Measurements from ENCODE around the gene SDS.

DNA sequence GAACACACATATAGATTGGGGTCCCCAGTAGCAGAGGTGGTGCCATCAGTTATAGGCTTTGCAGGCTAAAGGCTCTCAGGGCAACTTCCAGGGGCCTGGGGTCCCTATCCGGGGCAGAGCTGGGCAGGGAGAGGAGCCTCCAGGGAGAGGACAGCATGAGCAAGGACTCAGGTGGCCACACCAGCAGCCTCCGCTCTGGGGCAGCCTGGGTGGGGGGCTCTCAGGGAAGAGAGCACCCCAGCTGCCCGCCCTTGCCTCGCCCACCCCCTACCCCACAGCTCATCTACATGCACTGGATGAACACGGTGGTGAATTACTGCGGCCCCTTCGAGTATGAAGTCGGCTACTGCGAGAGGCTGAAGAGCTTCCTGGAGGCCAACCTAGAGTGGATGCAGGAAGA lies 31.3 kb downstream of the SDS start:
- TF ChIP-seq, protein P1, sequence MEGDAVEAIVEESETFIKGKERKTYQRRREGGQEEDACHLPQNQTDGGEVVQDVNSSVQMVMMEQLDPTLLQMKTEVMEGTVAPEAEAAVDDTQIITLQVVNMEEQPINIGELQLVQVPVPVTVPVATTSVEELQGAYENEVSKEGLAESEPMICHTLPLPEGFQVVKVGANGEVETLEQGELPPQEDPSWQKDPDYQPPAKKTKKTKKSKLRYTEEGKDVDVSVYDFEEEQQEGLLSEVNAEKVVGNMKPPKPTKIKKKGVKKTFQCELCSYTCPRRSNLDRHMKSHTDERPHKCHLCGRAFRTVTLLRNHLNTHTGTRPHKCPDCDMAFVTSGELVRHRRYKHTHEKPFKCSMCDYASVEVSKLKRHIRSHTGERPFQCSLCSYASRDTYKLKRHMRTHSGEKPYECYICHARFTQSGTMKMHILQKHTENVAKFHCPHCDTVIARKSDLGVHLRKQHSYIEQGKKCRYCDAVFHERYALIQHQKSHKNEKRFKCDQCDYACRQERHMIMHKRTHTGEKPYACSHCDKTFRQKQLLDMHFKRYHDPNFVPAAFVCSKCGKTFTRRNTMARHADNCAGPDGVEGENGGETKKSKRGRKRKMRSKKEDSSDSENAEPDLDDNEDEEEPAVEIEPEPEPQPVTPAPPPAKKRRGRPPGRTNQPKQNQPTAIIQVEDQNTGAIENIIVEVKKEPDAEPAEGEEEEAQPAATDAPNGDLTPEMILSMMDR (IDR thresholded peaks at IDR 0.05; ENCODE audit: low read length): no peak
- no peak for TF ChIP-seq EZH2 (IDR thresholded peaks at IDR 0.05; ENCODE audit: borderline replicate concordance, low read length)
